K562 treated with DMSO at 1 percent for 48 hours (cell line): ENCODE measurements around the gene C19orf38. TPM values are rescaled to one million over a fixed set of nuclear protein-coding genes. Genes with fewer than 3 reads are reported as not detected.

Source experiments
- total RNA-seq: library from RNA; unstranded; fragments of 300-600 nt; gene quantifications from 2 replicates; pipeline ENCODE4 v1.2.3, GENCODE V29; 2022; ENCODE audit warnings: low replicate concordance; ENCODE audit errors: extremely low read depth

The C19orf38 gene, protein sequence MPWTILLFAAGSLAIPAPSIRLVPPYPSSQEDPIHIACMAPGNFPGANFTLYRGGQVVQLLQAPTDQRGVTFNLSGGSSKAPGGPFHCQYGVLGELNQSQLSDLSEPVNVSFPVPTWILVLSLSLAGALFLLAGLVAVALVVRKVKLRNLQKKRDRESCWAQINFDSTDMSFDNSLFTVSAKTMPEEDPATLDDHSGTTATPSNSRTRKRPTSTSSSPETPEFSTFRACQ
- total RNA-seq: not detected in 2 replicates

DNA sequence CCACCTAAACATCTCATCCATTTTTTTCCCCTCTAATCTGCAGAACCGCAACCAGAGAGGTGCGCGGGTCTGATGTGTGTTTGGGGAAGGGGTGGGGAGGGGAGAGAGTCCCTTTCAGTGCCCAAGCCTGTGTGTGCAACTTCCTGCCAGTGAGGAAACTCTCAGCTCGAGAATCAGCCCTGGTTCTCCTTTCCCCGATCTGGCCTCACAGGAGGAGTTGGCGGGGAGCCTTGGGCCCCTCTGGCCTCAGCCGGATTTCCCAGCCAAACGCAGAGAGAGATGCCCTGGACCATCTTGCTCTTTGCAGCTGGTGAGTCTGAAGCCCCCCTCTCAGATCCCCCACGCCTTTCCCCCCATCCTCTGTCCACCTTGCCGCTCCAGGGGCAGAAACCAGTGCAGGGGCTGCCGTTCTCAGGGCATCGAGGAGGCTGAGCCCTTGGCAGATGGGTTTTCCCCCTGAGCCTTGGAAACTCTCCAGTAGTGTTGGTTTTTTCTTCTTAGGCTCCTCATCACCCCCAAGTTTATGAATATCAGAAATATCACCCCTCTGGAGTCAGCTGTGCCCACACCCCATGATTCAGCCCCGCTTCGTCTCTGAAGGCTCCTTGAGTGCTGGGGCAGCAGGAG lies at the start of gene C19orf38:
Gene C19orf38, plus strand, starts transcription at position 186 of the 627 bp plus-strand sequence. Its CDS starts 94 bp downstream, at position 280.

DNA sequence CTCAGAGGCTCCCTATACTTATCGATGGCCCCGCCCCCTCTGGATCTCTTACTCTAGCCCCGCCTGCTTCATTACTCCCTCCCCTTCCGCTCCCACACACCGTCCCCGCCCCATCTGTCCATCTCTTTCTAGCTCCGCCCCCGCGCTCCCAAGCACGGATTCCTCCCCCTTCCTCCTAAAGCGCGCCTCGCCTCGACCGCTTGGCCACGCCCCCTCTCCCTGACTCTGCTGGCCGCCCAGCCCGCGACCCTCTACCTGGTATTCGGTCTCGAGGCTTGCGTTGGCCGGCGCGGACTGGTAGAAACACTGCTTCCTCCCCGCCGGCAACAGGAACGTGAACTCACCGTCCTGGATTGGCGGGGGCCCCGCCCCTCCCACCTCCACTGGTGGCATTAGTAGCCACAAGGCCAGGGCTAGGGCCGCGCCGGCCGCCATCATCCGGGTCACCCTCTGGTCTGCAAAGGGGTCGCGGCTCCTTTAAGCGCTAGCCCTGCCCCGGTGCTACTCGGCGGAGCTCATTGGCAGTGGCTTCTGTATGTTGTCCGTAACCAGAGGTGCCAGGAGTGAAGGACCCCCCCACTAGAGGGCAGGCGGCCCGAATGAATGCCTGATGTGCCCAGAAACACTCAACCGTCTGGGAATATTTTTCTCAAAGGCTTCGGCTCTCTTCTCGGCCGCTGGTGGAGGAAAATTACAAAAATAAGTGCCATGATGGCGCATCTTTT lies 12.3 kb upstream of the C19orf38 start, which contains the start of gene TMED1:
Gene TMED1, minus strand, starts transcription at position 459 of the 725 bp plus-strand sequence. Its CDS starts 21 bp downstream, at position 438.

DNA sequence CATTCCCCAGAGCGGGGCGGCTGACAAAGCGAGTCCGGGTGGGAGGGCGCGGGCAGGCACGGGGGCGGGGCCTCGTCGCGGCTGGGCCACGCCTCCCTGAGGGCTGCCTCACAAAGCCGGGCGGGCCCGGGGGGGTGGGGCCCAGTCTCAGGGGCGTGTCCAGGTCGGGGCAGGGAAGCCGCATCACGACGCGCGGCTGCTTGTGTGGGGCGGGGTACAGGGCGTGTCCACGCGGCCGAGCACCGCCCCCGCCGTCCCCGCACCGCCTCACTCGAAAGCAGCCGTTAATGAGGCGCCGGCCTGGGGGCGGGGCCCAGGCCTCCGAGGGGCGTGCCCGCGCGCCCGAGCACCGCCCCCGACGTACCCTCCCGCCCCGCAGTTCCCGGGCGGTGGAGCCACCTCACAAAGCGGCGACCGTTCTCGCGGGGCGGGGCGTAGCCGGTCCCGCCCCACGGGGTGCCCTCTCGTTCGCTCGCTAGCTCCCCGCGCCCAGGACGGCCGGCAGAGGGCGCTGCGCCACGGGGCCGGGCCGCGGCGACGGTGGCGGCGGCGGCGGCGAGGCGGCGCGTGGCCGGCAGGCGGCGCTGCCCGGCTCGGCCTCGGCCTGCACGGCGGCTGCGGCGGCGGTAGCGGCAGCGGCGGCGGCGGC lies 22.9 kb downstream of the C19orf38 start, which contains the start of gene CARM1:
Gene CARM1, plus strand, starts transcription at position 599 of the 649 bp plus-strand sequence. CDS start 150 bp downstream, outside the sequence.

Other genes starting within 250 kb of the C19orf38 start
- not detected in 2 replicates for gene SLC44A2, start 222.9 kb upstream of the C19orf38 start, total RNA-seq
- not detected in 2 replicates for gene ILF3, start 194.1 kb upstream of the C19orf38 start, total RNA-seq
- not detected in 2 replicates for gene QTRT1, start 147.0 kb upstream of the C19orf38 start, total RNA-seq
- gene DNM2, start 130.3 kb upstream of the C19orf38 start, total RNA-seq: 1,345 TPM in 1 of 2 replicates, not detected in the other
- gene TMED1, start 12.2 kb upstream of the C19orf38 start, total RNA-seq: not detected in 2 replicates
- gene CARM1, start 23.1 kb downstream of the C19orf38 start, total RNA-seq: not detected in 2 replicates
- gene YIPF2, start 80.2 kb downstream of the C19orf38 start, total RNA-seq: not detected in 2 replicates
- gene TIMM29, start 80.4 kb downstream of the C19orf38 start, total RNA-seq: not detected in 2 replicates
- gene SMARCA4, start 112.6 kb downstream of the C19orf38 start, total RNA-seq: not detected in 2 replicates
- gene LDLR, start 241.0 kb downstream of the C19orf38 start, total RNA-seq: 66.2 TPM in 1 of 2 replicates, not detected in the other